A549 treated with CpdA at 1 μM for 4 hours (cell line): Measurements from ENCODE around the gene AKAP8L. TPM values are rescaled to one million over a fixed set of nuclear protein-coding genes. Genes with fewer than 3 reads are reported as not detected.

Source experiments
- total RNA-seq: library from RNA; stranded (reverse); fragments of 200-300 nt; extraction: Qiagen RNA extraction; gene quantifications from 5 replicates; pipeline ENCODE4 v1.2.3, GENCODE V29; 2022; ENCODE audit warnings: low read depth

The AKAP8L gene, protein sequence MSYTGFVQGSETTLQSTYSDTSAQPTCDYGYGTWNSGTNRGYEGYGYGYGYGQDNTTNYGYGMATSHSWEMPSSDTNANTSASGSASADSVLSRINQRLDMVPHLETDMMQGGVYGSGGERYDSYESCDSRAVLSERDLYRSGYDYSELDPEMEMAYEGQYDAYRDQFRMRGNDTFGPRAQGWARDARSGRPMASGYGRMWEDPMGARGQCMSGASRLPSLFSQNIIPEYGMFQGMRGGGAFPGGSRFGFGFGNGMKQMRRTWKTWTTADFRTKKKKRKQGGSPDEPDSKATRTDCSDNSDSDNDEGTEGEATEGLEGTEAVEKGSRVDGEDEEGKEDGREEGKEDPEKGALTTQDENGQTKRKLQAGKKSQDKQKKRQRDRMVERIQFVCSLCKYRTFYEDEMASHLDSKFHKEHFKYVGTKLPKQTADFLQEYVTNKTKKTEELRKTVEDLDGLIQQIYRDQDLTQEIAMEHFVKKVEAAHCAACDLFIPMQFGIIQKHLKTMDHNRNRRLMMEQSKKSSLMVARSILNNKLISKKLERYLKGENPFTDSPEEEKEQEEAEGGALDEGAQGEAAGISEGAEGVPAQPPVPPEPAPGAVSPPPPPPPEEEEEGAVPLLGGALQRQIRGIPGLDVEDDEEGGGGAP
- 36.6 to 40.0 TPM (median 38.8 TPM) in 5 replicates for total RNA-seq

DNA sequence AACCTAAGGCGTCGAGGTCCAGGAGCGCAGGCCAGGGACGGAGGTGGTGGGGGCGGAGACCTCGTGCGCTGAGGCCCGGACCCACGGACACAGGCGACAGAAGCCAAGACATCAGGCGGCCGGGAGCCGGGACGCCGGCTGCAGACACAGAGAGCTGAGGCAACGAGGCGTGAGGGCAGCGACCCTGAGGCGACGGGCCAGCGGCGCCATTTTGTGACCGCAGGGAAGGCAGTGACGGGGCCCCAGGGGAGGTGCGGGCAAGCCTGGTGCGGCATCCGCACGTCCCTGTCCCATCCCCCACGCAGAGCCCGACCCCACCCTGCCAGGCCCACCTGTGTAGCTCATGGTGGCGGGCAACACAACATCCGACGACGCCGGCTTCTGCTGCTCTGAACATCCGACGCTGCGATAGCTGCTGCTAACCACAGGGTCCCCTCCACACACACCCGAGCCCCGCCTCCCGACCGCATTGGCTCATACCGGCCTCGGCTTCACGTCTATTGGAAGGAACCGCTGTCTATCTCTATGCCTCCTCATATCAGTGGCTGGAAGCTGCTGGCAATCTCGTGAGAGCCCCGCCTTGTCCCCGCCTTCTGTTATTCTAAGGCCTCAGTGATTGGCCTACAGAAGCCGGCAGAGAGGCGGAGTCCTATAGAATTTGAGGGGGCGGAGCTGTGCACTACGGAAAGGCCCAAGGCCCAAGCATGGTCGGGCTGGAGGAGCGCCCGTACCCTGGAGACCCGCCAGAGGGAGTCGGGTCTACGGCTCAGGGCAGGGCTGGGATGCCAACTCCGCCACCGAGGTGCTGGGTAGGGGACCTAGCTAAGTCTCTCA, at the start of gene AKAP8L:
AKAP8L (minus strand) TSS at position 410 of the 834 bp plus-strand sequence; CDS start at position 345, 65 bp downstream.

DNA sequence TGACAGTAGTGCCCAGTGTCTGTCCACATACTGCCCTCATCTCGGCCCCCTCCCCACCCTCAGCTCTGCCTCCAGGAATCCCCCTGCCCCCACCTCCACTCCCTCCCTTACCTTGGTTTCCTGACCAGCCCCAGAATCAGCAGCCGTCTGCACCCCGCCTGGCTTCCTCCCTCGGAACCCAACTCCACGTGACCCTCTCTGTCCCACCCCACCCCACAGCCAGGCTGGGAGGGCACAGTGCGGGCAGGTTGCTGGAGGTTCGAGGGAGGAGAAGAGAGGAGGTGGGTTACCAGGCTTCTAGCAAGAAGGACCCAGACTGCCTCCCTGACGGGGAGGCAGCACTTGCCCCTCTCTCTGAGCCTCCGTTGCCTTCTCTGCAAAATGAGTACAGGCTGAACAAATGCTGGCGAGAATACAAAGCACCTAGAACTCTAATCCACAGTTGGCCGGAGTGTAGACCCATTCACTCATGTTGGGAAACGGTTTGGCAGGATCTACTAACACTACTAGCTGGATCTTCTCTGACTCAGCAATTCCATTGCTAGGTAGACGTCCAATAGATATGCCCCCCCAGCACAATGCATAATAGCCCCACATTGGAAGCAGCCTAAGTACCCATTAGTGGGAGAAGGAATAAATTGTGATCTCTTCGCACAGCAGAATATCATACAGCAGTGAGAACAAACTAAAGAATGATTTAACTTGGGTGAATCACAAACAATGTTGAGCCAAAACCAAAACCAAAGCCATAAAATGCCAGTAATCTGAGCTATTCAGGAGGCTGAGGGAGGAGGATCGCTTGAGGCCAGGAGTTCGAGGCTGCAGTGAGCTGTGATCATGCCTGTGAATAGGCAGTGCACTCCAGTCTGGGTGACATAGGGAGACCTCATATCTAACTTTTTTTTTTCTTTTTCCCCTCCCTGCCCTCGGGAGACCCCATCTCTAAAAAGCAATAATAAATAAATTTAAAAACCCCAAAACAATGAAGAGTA, 45.9 kb upstream of the AKAP8L start, which contains the start of gene RASAL3:
RASAL3 (minus strand) TSS at position 151 of the 992 bp plus-strand sequence. CDS start 186 bp downstream, outside the sequence.

DNA sequence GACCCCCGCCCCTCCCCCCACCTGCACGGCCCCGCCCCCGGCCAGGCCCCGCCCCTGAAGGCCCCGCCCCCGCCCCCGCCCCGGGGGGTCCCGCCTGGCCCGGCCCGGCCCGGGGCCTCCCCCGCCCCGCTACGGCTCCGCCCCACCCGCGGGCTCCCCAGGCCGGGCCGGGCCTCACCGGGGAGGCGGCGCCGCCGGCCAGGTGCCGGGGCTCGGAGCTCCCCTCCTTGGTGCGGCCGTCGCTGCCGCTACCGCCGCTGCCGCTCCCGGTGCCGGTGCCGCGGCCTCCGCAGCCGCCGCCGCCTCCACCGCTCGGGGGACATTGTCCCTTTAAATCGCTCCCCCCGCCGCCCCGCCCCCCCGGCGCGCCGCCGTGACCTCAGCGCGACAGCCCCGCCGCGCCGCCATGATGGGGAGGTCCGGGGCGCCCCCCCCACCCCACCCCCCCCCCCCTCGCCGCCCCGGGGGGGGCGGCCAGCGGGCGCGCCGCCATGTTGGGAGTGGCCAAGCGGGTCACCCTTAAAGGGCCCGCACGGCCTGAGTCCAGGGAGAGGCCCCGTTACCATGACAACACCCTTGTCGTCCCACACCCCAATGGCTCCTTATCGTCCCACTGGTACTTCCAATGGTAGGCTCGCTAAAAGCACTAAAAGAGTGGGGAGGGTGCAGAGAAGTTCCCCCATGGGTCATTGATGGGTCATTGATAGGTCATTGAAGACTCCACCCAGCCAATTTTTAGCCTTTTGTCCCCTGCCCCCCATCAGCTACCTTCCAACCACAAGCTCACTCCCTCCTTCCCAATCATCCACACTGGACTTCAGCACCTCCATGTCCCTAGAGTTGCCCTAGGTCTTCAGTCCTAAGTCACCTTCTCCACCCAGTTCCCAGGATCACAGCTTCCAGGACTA, 31.1 kb upstream of the AKAP8L start, which contains the start of gene WIZ:
WIZ (minus strand) TSS at position 337 of the 908 bp plus-strand sequence. CDS start 1,649 bp downstream, outside the sequence.

DNA sequence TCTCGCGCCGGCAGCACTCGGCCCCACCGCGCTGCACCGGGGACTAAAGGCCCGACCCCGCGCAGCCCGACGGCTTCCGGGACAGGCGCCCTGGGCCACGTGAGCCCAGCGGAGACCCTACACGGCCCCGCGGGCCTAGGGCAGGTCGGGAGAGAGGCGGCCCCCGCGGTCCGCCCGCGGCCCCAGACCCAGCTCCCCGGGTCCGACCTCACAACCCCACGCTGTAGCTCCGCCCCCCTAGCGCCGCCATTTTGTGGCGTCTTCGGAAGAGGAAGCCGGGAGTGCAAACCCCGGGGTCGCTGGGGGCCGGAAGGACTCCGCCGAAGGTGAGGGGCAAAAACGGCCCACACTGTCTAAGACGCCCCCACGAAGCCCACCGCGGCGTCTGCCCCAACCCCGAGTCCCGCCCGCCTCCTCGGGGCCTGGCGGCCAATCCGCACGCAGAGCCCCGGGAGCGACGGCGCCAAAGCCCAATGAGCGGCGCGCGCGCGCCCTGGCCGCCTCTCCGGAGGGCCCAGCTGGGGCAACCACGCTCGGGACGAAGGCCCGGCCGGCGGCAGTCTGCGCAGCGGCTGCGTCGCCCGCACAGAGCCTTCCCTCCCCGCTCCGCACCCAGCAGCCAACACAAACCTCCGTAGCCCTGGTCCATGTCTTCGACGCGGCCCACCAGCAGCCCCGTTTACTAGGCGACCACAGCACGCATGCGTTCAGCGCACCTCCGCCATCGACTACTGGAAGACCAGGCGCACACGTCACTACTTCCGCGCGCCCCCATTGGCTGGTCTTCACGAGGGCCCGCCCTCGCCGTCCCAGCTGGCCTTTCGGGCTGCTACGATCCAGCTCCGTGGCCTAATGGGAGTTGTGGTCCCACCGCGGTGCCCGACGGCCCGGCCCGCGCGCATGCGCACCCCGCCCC, 39.4 kb downstream of the AKAP8L start, which contains the start of gene AKAP8:
AKAP8 (minus strand) TSS at position 705 of the 916 bp plus-strand sequence; CDS start at position 649, 56 bp downstream.

DNA sequence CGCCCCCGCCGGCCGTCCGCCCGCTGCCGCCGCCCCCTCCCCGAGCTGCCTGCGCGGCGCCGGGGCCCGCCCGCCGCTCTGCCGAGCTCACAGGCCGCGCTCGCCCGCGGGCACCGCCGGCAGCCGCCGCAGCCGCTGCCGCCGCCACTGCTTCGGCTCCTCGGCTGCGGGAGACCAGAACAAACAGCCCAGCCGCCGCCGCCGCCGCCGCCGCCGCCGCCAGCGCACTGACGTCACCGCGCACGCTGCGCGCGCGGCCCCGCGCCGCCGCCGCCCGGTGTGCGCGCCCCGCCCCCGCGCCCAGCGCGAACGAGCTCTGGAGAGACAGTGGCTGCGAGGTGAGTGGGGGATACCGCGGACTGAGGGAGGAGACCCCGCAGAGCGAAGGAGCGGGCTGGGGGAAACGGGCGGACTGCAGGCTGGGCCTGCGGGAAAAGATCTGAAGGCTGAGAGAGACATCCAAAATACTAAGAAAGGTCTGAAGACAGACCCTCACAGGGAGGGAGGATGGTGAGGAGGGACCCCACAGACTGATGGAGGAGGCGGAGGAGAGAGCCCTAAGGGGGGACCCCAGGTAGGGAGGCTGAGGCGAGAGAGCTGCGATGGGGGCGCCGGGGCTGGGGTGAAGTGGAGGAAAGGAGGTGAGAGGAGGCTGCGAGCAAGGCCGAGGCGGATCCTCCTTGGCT, 86.3 kb downstream of the AKAP8L start, which contains the start of gene BRD4:
BRD4 (minus strand) TSS at position 229 of the 686 bp plus-strand sequence. CDS start 59,440 bp downstream, outside the sequence.

Other genes with a start within 250 kb of the AKAP8L start
- gene NOTCH3, start 218.0 kb downstream of the AKAP8L start, total RNA-seq: 5.9 to 9.0 TPM (median 8.6 TPM) in 5 replicates
- 0.05 to 0.13 TPM (median 0.09 TPM) in 3 of 5 replicates, not detected in the others for gene EPHX3, start 186.5 kb downstream of the AKAP8L start, total RNA-seq
- gene BRD4, start 86.4 kb downstream of the AKAP8L start, total RNA-seq: 26.1 to 30.7 TPM (median 26.7 TPM) in 5 replicates
- gene AKAP8, start 39.2 kb downstream of the AKAP8L start, total RNA-seq: 15.6 to 18.1 TPM (median 16.9 TPM) in 5 replicates
- 14.6 to 23.6 TPM (median 23.3 TPM) in 5 replicates for gene WIZ, start 31.0 kb upstream of the AKAP8L start, total RNA-seq
- not detected in 5 replicates for gene RASAL3, start 45.6 kb upstream of the AKAP8L start, total RNA-seq
- gene PGLYRP2, start 60.5 kb upstream of the AKAP8L start, total RNA-seq: not detected in 5 replicates
- 0.06 to 0.09 TPM (median 0.07 TPM) in 3 of 5 replicates, not detected in the others for gene CYP4F22, start 89.5 kb upstream of the AKAP8L start, total RNA-seq
- not detected in 5 replicates for gene CYP4F8, start 196.2 kb upstream of the AKAP8L start, total RNA-seq
- 2.1 to 2.9 TPM (median 2.4 TPM) in 5 replicates for gene CYP4F3, start 221.9 kb upstream of the AKAP8L start, total RNA-seq